Lower leg skin (tissue), 4 donors: ENCODE measurements around the gene THADA. TPM values are rescaled to one million over a fixed set of nuclear protein-coding genes. Genes with fewer than 3 reads are reported as not detected.

Experiments
- DNase-seq, 2 donors: peaks; one replicate each; pipeline ENCODE4 v3.0.0-alpha.2; 2019; ENCODE audit warnings: low spot score in 2 of 2
- H3K4me3 ChIP-seq: fragments of 200-600 bp; sonication (generic); 2 replicates; pipeline ENCODE4 v1.5.1; 2017; ENCODE audit warnings: mild to moderate bottlenecking, low read depth; ENCODE audit not compliant: poor library complexity, severe bottlenecking
- POLR2A ChIP-seq, 2 donors: fragments of 450-650 bp; IDR thresholded peaks; one replicate each; pipeline ENCODE4 v1.6.1; 2016 to 2017; ENCODE audit warnings: antibody characterized with exemption in 2 of 2, mild to moderate bottlenecking in 1 of 2, moderate library complexity in 1 of 2
- WGBS, 2 donors: methylation state at CpG; one replicate each; pipeline ENCODE4 v1.1.5; 2018; 5-methylcytosine and 5-hydroxymethylcytosine counted together
- intact Hi-C: fragments of 100-400 bp; cut with DNase I; formaldehyde crosslinking; loops from one replicate; pipeline ENCODE4 v1.15.0; 2023; ENCODE audit warnings: low total_unique reads
- total RNA-seq, 4 donors: library from RNA; depleted of rRNA; stranded (reverse); fragments of >200 nt; gene quantifications; one replicate each; pipeline ENCODE4 v1.1.0, GENCODE V29; 2016
- TF ChIP-seq, protein P1 (sequence below), 3 donors: fragments of 450-650 bp; IDR thresholded peaks; one replicate each; pipeline ENCODE4 v1.5.1; 2016; ENCODE audit warnings: antibody characterized with exemption in 3 of 3, mild to moderate bottlenecking in 3 of 3, moderate library complexity in 2 of 3

THADA gene
- total RNA-seq, 4 donors from 2014 or later = 19.5 to 26.4 (median 22.2) TPM

DNA sequence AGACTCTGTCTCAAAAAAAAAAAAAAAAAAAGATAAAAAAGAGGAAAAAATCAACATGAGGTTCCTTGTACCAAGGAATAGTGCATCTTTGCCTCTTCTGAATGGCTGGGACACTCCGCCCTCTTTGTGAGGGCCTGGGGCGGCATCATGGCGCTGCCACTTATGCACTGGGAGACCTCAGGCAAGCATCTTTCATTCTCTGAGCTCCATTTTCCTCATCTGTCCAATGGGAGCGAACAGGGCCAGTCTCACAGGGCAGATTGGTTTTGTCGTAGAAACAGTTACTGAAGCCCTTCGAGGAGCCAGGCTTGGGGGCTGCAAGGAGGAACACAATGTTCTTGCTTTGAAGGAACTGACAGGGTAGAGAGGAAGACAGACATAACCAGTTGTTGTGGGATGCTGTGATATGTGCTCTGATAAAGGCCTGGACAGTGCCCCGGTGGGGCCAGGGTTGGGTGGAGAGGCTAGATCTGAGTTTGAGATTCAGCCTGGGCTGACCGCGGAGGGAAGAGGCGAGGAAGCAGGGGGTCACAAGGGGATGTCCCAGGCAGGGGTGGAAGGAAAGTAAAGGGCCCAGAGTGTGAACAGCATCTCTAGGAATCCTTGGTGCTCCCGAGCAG, 383.5 kb downstream of the THADA start:
- intact Hi-C loops = no loop called here
- TF ChIP-seq POLR2A (IDR thresholded peaks at IDR 0.05) = no peak
- TF ChIP-seq, protein P1, sequence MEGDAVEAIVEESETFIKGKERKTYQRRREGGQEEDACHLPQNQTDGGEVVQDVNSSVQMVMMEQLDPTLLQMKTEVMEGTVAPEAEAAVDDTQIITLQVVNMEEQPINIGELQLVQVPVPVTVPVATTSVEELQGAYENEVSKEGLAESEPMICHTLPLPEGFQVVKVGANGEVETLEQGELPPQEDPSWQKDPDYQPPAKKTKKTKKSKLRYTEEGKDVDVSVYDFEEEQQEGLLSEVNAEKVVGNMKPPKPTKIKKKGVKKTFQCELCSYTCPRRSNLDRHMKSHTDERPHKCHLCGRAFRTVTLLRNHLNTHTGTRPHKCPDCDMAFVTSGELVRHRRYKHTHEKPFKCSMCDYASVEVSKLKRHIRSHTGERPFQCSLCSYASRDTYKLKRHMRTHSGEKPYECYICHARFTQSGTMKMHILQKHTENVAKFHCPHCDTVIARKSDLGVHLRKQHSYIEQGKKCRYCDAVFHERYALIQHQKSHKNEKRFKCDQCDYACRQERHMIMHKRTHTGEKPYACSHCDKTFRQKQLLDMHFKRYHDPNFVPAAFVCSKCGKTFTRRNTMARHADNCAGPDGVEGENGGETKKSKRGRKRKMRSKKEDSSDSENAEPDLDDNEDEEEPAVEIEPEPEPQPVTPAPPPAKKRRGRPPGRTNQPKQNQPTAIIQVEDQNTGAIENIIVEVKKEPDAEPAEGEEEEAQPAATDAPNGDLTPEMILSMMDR (IDR thresholded peaks at IDR 0.05) = no peak
- H3K4me3 ChIP-seq = no peak overlapping the region
- DNase-seq = no peak
- WGBS, 2 donors = 85 to 91% methylated on average over 11 of the region's 11 CpGs

DNA sequence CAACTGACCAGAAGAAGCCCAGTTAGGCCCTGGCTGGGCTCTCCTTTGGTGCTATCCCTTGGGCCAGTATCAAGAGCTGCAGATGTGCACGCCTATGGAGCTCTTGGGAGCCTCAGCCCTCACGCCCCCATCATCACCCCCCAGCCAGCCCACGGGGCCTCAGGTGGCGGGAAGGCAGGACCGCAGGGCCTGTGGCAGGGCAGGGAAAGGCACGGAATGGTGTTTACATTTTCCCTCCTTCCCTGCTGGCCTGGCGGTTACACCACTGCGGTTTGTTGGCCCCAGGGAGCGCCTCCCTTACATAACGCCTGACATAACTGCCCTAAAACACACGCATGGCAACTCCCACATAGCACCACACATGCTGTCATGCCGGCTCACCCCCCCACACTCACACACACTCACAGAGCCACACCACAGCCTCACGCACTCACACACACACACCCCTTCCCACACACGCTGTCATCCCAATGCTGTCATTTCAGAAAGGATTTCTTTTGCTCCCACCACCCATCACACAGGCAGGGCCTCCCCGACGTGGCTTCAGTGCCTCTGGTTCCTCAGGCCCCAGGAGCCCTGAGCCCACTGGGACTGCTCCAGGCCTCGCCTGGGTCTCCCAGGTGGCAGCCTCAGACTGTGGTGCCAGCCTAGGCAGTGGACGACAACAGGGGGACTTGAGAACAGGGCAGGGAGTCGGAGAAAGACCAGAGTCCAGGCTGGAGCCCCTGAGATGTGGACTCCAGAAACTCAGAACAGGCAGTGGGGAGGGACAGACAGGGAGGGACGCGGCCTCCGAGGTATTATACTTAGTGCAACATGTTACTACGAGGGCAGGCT, 385.2 kb downstream of the THADA start:
- peak; percentile 54 to 94 for DNase-seq
- WGBS, 2 donors = 36 to 39% methylated on average over 23 of the region's 23 CpGs
- TF ChIP-seq POLR2A (IDR thresholded peaks at IDR 0.05) = no peak
- TF ChIP-seq, protein P1 (IDR thresholded peaks at IDR 0.05) = peak in 1 of 3 donors; percentile 27
- intact Hi-C loops = no loop called here
- no peak overlapping the region for H3K4me3 ChIP-seq

DNA sequence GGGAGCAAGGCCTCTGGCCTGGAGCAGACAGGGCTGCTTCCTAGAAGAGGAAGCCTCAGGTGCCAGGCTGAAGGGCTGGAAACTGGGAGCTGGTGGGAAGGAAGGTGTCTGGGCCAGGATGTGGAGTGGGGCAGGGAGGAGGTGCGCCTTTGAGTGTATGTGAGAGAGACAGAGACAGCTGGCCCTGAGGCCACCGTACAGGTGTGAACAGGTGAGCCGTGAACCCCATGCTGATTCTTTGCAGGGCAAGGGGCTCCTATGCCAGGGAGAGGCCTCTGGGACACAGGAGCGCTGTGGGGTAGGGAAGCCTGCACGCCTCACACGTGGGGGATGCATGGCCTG, 385.7 kb downstream of the THADA start:
- H3K4me3 ChIP-seq = no peak overlapping the region
- TF ChIP-seq POLR2A (IDR thresholded peaks at IDR 0.05) = no peak
- TF ChIP-seq, protein P1 (IDR thresholded peaks at IDR 0.05) = no peak
- no peak for DNase-seq
- intact Hi-C loops = no loop called here
- WGBS, 2 donors = 53 to 56% methylated on average over 6 of the region's 6 CpGs

DNA sequence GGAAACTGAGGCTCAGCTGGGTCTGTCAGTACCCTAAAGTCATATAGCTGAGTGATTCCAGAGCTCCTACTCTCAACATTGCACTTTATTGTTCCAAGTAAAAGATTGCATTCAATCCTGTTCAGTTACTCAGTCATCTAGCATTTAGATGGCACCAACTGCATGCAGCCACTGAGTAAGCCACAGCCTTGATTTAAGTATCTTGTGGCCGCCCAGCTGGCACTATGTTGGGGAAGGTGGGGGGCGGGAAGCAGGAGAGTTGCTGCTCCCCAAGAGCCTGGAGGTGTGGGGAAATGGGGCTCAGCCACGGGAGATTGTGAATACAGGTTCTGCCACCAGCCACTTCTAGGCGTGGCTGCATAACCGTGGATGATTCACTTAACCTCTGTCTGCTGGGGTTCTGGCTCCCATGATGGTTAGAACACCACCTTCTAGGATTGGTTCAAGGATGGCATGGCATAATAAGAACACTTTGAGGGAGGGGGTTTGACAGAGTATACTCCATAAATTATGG, 386.6 kb downstream of the THADA start:
- intact Hi-C loops = no loop called here
- 55 to 72% methylated on average over 5 of the region's 5 CpGs for WGBS, 2 donors
- DNase-seq = no peak
- TF ChIP-seq POLR2A (IDR thresholded peaks at IDR 0.05) = no peak
- TF ChIP-seq, protein P1 (IDR thresholded peaks at IDR 0.05) = no peak
- no peak overlapping the region for H3K4me3 ChIP-seq

DNA sequence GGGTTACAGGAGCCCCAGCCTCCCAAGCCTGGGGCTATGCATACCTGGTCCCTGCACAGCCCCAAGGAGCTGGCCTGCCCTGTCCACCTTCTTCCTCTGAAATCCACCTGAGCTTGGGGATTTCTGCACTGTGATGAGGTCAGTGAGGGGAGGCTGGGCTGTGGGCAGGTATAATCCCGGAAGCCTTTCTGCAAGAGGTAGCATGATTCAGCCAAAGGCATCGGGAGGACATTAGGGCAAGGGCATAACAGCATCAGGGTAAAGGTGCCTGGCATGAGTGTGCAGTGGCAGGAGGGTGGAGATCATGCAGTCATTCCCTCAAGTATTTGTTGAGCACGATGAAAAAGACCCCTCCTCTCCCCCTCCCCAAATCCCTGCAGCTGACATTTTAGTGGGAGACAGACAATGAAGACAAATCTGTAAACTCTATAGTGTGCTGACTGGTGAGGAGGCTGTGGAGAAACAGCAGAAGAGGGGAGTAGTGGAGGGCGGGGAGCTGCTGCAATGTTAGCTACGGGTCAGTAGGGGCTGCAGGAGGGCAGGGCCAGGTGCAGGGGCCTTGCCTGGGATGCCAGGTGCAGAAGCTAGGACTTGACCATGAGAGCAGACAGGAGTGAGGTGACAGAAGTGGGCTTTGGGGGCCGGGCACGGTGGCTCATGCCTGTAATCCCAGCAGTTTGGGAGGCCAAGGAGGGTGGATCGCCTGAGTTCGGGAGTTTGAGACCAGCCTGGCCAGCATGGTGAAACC, 388.1 kb downstream of the THADA start:
- DNase-seq = no peak
- no peak overlapping the region for H3K4me3 ChIP-seq
- 86% methylated on average over 9 of the region's 9 CpGs for WGBS, 2 donors
- intact Hi-C loops = no loop called here
- no peak for TF ChIP-seq POLR2A (IDR thresholded peaks at IDR 0.05)
- TF ChIP-seq, protein P1 (IDR thresholded peaks at IDR 0.05) = no peak
